ENCODE data around the gene OTUD4.
"Not testable (repeated sequence)": the region's sequence is repeated elsewhere in the genome, so short reads cannot be mapped to it uniquely, and the experiment has no call there.

OTUD4 gene

GRCh38 chr4:145180298-145181090 is at the start of gene OTUD4:
OTUD4 (minus strand) TSS chr4:145180589; CDS start chr4:145179973, 616 bp downstream.
- DNase-seq = peak; percentile 86

GRCh38 chr4:145223228-145223627 is 42.8 kb upstream of the OTUD4 start:
- DNase-seq = not testable (repeated sequence)

GRCh38 chr4:145221529-145221928 is 41.1 kb upstream of the OTUD4 start:
- not testable (repeated sequence) for DNase-seq

- DNase-seq = no peak
Observed at GRCh38 chr4:145219090-145219489, 38.7 kb upstream of the OTUD4 start.

GRCh38 chr4:145218251-145218650 is 37.9 kb upstream of the OTUD4 start:
- no peak for DNase-seq

GRCh38 chr4:145217349-145217748 is 37.0 kb upstream of the OTUD4 start:
- no peak for DNase-seq

GRCh38 chr4:145216535-145216934 is 36.1 kb upstream of the OTUD4 start:
- no peak for DNase-seq

- no peak for DNase-seq
Observed at GRCh38 chr4:145213245-145213644, 32.9 kb upstream of the OTUD4 start.

GRCh38 chr4:145207934-145208333 is 27.5 kb upstream of the OTUD4 start:
- DNase-seq = no peak

GRCh38 chr4:145203410-145203809 is 23.0 kb upstream of the OTUD4 start:
- no peak for DNase-seq

- DNase-seq = no peak
Observed at GRCh38 chr4:145200366-145200765, 20.0 kb upstream of the OTUD4 start.

GRCh38 chr4:145199051-145199716 is 18.8 kb upstream of the OTUD4 start:
- no peak for DNase-seq

- no peak for DNase-seq
Observed at GRCh38 chr4:145196747-145197146, 16.4 kb upstream of the OTUD4 start.

GRCh38 chr4:145195167-145195952 is 15.0 kb upstream of the OTUD4 start:
- DNase-seq = no peak

- DNase-seq = no peak
Observed at GRCh38 chr4:145189981-145190380, 9.6 kb upstream of the OTUD4 start.

GRCh38 chr4:145186729-145187128 is 6.3 kb upstream of the OTUD4 start:
- DNase-seq = no peak

GRCh38 chr4:145183581-145183980 is 3.2 kb upstream of the OTUD4 start:
- DNase-seq = no peak

- no peak for DNase-seq
Observed at GRCh38 chr4:145183023-145183422, 2.6 kb upstream of the OTUD4 start.

GRCh38 chr4:145182222-145182621 is 1.8 kb upstream of the OTUD4 start:
- DNase-seq = no peak

- DNase-seq = no peak
Observed at GRCh38 chr4:145181091-145181501, 707 bp upstream of the OTUD4 start.

GRCh38 chr4:145179861-145180297 is 510 bp downstream of the OTUD4 start:
- not testable (repeated sequence) for DNase-seq

- peak; percentile 64 for DNase-seq
Observed at GRCh38 chr4:145179281-145179860, 1.0 kb downstream of the OTUD4 start.

GRCh38 chr4:145178740-145179280 is 1.6 kb downstream of the OTUD4 start:
- DNase-seq = no peak

Measured in stimulated activated CD4-positive, alpha-beta T cell treated with anti-CD3 and anti-CD28 coated beads, Interleukin-2, amount 100 ng/mL, for 48 hours (primary cell).